MM.1S (cell line): Measurements from ENCODE around the gene KCNT1.

Source experiments
- CTCF ChIP-seq: fragments of 300-600 bp; sonication (generic); IDR thresholded peaks from 2 replicates; pipeline ENCODE4 v1.5.1; 2016; ENCODE audit warnings: antibody characterized with exemption, low read length, mixed read lengths
- EZH2 ChIP-seq: fragments of 300-600 bp; sonication (generic); optimal IDR thresholded peaks from 2 replicates; pipeline ENCODE3; 2017; ENCODE audit warnings: low read depth, mild to moderate bottlenecking, antibody characterized with exemption, low read length, mixed read lengths

- no peak for TF ChIP-seq CTCF
- TF ChIP-seq EZH2 = no peak
Measured at GRCh38 chr9:135752281-135753204, 50.6 kb downstream of the KCNT1 start.
